ENCODE data around the gene WDR93.

DNA sequence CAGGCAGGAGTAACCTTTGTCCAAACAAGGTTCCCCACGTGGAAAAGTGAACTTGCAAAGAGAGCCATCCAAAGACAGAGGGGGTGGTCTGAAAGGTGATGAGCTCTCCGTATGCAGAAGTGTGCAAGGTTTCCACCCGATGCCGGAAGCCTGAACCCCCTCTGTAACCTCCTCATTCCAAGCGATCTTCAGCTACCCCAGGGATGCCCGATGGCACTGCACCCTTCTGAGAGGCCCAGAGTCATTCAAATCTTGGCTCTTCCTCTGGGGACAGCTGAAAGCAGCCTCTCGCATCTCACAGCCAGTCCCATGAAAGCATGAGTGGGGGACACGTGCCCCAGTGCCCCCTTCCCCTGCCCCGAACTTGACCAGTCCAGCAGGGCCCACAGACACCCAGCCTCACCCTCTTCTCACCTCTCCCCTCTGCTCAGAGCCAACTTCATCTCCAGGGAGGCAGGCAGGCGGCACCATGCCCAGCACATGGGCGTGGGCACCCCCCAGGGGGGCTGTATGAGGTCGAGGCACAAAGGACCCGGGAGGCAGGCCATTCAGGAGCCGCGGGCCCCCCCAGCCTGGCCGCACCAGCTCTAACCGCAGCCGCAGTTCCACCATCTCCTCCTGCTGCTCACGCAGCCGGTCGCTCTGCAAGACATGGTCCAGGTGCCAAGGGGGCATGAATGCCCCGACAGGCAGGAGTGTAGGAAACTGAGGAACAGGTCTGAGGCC is 44.0 kb upstream of the WDR93 start:
- no peak for TF ChIP-seq POLR2A (IDR thresholded peaks at IDR 0.05; ENCODE audit: low read depth, low read length)
- TF ChIP-seq POLR2AphosphoS5 (IDR thresholded peaks at IDR 0.05; ENCODE audit: low read depth, low read length) = no peak
